OCI-LY3 (cell line): Measurements from ENCODE around the gene ABLIM2.

Experiments
- EZH2phosphoT487 ChIP-seq: fragments of 200-600 bp; shearing (Covaris generic); IDR thresholded peaks from 2 replicates; pipeline ENCODE4 v1.6.1; 2018; ENCODE audit warnings: antibody characterized with exemption, mixed run types, low read depth
- TF ChIP-seq, protein P1 (sequence below): fragments of 200-600, 300-600 bp; sonication (generic); IDR thresholded peaks from 2 replicates; pipeline ENCODE4 v1.5.1; 2014; ENCODE audit warnings: antibody characterized with exemption, low read length, low read depth

DNA sequence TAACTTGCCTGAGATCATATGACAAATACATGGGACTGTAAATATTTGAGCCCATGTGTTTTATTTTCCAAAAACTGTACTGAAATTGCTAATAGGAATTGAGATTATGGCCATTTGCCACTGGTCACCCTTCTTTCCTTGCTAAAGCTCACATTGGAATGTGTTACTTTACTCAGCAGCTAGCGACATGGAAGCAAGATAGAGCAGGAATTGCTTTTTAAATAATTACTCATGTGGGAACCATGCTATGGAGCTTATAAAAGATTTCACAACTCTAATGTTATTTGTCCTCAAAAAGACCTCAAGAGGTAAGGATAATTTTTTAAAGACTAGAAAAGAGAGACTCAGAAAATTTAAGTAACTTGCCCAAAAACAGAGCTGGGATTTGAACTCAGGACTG, 170.2 kb downstream of the ABLIM2 start:
- TF ChIP-seq, protein P1, sequence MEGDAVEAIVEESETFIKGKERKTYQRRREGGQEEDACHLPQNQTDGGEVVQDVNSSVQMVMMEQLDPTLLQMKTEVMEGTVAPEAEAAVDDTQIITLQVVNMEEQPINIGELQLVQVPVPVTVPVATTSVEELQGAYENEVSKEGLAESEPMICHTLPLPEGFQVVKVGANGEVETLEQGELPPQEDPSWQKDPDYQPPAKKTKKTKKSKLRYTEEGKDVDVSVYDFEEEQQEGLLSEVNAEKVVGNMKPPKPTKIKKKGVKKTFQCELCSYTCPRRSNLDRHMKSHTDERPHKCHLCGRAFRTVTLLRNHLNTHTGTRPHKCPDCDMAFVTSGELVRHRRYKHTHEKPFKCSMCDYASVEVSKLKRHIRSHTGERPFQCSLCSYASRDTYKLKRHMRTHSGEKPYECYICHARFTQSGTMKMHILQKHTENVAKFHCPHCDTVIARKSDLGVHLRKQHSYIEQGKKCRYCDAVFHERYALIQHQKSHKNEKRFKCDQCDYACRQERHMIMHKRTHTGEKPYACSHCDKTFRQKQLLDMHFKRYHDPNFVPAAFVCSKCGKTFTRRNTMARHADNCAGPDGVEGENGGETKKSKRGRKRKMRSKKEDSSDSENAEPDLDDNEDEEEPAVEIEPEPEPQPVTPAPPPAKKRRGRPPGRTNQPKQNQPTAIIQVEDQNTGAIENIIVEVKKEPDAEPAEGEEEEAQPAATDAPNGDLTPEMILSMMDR = no peak
- TF ChIP-seq EZH2phosphoT487 = no peak
